Nephron progenitor cell (in vitro differentiated cells): ENCODE results near the gene LIPG.

ENCODE experiments used
- DNase-seq: peaks from one replicate; pipeline ENCODE4 v3.0.0; 2021
- H3K27ac Mint-ChIP-seq: 2 replicates; pipeline ENCODE4 v1.8.0; 2021; ENCODE audit warnings: mild to moderate bottlenecking, moderate library complexity, mixed read lengths
- H3K27me3 Mint-ChIP-seq: 2 replicates; pipeline ENCODE4 v1.8.0; 2021; ENCODE audit warnings: mild to moderate bottlenecking, low read depth, mixed read lengths; ENCODE audit not compliant: poor library complexity
- H3K36me3 Mint-ChIP-seq: 2 replicates; pipeline ENCODE4 v1.8.0; 2021; ENCODE audit warnings: low read depth, mixed read lengths
- H3K4me1 Mint-ChIP-seq: 2 replicates; pipeline ENCODE4 v1.8.0; 2021; ENCODE audit warnings: mixed read lengths
- H3K4me3 Mint-ChIP-seq: 2 replicates; pipeline ENCODE4 v1.8.0; 2021; ENCODE audit warnings: mild to moderate bottlenecking, moderate library complexity, mixed read lengths
- H3K9me3 Mint-ChIP-seq: 2 replicates; pipeline ENCODE4 v1.8.0; 2021; ENCODE audit warnings: mild to moderate bottlenecking, moderate library complexity, mixed read lengths
- TF ChIP-seq, protein P1 (sequence below): fragments of 200-600 bp; sonication (generic); IDR thresholded peaks from 2 replicates; pipeline ENCODE4 v1.5.0; 2021; ENCODE audit warnings: antibody characterized with exemption

LIPG gene

DNA sequence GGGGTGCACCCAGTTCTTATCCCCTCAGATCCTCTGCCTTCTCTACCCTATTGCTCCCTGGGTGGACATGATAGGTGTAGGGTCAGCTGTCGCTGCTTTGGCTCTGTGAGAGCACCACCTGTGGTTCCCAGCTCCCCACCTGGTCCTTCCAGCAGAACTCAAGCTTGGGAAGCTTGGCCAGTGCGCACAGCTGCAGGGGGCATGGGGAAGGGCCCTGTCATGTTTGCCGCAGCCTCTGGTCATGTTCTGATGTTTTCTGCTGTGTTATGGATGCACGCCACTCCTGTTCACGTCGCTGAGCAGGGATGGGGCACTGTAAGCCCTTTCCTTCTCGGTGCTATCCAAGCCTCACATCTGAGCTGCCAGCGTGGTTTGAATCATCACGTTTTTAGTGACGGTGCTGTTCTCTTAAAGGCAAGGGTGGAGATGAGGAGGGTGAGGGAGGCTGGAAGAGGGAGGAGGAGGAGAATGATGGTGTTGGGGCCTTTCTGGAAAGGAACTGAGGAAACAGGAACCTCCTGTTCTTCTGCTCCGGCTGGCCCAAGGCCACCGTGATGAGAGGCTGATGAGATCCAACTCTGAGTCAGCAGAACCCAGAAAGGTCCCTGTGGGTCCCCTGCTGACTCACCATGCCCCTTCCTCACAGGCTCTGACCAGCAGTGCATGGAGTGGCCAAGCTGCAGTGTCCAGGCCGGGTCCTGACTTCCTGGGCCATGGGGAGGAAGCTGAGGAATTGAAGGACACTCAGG is 78.0 kb downstream of the LIPG start:
- no peak for DNase-seq
- Mint-ChIP-seq H3K27ac (no peak overlapping the region), H3K27me3 (peaks cover 16% of the 10 kb centered on the region), H3K9me3 (peaks cover 6% of the 10 kb centered on the region), H3K4me3 (no peak overlapping the region), H3K36me3 (no peaks in the 10 kb centered on the region), H3K4me1 (peaks cover 8% of the 10 kb centered on the region)
- TF ChIP-seq, protein P1, sequence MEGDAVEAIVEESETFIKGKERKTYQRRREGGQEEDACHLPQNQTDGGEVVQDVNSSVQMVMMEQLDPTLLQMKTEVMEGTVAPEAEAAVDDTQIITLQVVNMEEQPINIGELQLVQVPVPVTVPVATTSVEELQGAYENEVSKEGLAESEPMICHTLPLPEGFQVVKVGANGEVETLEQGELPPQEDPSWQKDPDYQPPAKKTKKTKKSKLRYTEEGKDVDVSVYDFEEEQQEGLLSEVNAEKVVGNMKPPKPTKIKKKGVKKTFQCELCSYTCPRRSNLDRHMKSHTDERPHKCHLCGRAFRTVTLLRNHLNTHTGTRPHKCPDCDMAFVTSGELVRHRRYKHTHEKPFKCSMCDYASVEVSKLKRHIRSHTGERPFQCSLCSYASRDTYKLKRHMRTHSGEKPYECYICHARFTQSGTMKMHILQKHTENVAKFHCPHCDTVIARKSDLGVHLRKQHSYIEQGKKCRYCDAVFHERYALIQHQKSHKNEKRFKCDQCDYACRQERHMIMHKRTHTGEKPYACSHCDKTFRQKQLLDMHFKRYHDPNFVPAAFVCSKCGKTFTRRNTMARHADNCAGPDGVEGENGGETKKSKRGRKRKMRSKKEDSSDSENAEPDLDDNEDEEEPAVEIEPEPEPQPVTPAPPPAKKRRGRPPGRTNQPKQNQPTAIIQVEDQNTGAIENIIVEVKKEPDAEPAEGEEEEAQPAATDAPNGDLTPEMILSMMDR = no peak

DNA sequence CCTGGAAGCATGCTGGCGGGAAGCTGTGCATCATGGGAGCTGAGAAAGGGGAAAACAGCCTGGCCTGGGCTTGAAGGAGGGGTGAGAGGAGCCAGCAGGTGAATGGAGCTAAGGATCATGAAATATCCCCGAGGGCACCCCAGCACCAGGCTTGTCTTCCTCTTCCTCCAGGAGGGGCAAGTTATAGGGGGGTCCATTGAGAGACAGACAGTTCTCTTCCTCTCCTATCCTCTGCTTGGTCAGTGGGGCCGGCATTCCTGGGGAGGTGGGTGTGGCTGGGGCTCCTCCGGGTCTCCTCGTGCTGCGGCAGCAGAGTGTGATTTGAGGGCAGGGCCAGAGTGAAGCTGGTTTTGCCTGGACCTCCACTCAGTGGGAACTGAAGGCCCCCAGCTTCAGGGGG is 78.9 kb downstream of the LIPG start:
- Mint-ChIP-seq H3K4me3 (no peak overlapping the region), H3K27ac (no peak overlapping the region), H3K4me1 (peaks cover 16% of the 10 kb centered on the region), H3K27me3 (peaks cover 17% of the 10 kb centered on the region), H3K36me3 (no peaks in the 10 kb centered on the region), H3K9me3 (peaks cover 6% of the 10 kb centered on the region)
- no peak for DNase-seq
- TF ChIP-seq, protein P1 = no peak

DNA sequence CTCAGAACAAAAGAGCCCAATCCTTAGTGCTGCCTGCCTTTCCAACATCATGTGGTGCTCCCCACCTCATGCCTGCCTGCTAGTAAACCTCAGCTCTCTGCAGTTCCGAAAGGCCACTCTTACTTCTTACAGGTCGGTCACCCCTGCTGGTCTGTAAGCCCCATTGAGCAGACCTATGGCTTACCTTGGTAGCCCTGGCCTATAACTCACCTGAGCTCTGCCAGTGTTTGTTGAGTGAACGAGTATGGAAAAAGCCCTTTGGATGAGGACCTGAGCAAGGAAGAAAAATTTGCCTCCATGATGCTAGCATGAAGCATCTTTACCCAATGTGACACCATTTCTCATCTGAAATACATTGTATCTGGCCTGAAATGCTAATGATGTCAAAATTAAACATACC is 83.3 kb downstream of the LIPG start:
- Mint-ChIP-seq H3K9me3 (no peaks in the 10 kb centered on the region), H3K4me3 (no peak overlapping the region), H3K36me3 (no peaks in the 10 kb centered on the region), H3K27ac (no peak overlapping the region), H3K27me3 (peaks cover 10% of the 10 kb centered on the region), H3K4me1 (peaks cover 40% of the 10 kb centered on the region)
- DNase-seq = no peak
- TF ChIP-seq, protein P1 = no peak

DNA sequence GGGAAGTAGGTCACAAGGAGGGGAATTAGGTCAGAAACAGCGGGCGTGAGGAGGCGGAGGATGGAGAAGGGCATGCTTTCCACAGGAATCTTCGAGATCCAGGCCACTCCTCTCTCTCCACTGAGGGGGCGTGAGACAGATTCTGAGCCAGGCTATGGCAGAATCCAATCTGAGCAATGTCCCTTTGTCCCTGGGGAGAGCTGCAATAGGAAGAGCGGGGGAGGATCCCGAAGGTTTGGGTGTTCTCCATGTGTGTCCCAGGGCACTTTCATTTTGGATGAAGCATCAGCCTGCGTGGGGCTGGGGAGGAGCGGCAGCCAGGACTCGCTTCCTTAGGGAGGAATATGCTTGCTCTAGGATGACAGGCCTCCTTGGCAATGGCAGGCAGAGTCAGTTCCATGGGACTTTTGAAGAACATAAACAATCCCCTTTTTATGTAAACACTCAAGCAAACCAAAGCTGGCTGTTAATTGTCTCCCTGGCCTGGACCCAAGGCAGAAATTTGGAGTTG is 84.0 kb downstream of the LIPG start:
- Mint-ChIP-seq H3K27me3 (peaks cover 10% of the 10 kb centered on the region), H3K4me3 (no peak overlapping the region), H3K9me3 (no peaks in the 10 kb centered on the region), H3K36me3 (no peaks in the 10 kb centered on the region), H3K27ac (peak overlapping the region; percentile 64), H3K4me1 (peaks cover 36% of the 10 kb centered on the region)
- TF ChIP-seq, protein P1 = no peak
- no peak for DNase-seq

DNA sequence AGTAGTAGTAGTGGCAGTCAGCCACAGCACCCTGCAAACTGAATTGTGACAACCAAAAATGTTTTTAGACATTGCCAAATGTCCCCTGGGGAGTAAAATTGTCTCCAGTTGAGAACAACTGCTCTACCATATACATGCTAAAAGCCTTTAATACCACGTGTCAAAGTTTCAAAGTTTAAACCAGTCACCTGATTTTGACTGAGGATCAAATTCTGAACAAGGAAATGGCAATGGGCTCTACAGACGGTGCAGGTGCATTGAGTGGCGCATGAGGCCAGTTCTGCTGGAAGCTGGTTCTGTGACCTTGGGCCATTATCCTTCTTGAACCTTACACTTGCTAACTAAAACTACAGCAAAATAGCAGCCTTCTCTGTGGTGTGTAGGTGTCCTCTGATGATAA is 85.0 kb downstream of the LIPG start:
- H3K9me3 Mint-ChIP-seq = no peaks in the 10 kb centered on the region
- peaks cover 41% of the 10 kb centered on the region for H3K4me1 Mint-ChIP-seq
- peaks cover 10% of the 10 kb centered on the region for H3K27me3 Mint-ChIP-seq
- TF ChIP-seq, protein P1 = no peak
- H3K4me3 Mint-ChIP-seq = no peak overlapping the region
- H3K36me3 Mint-ChIP-seq = no peaks in the 10 kb centered on the region
- DNase-seq = no peak
- H3K27ac Mint-ChIP-seq = no peak overlapping the region
